GM12878 (cell line): Measurements from ENCODE around the gene NLGN3. TPM values are rescaled to one million over a fixed set of nuclear protein-coding genes. Genes with fewer than 3 reads are reported as not detected.

Source experiments
- ATAC-seq: fragments of 200-7000 bp; cut with Tn5 transposase; 3 replicates; pipeline ENCODE4 v1.9.1; 2020; ENCODE audit warnings: mild to moderate bottlenecking, moderate library complexity
- BruUV-seq: library from RNA; stranded (reverse); fragments of 400-500 nt; replicated peaks from 2 replicates; lab custom pipeline; 2021; lab: Mats Ljungman, UMichigan
- CTCF ChIA-PET: fragments of 300-600 bp; sonication (Branson Sonifier 250); formaldehyde crosslinking; extraction: SDS; loops from one replicate; lab custom pipeline; 2021; ENCODE audit warnings: inconsistent platforms; lab: Yijun Ruan, JAX
- POLR2A ChIA-PET: fragments of 350-600 bp; formaldehyde crosslinking; extraction: SDS; loops from one replicate; lab custom pipeline; 2021; ENCODE audit warnings: inconsistent platforms; lab: Charles Lee
- RAD21 ChIA-PET: fragments of 300-600 bp; sonication (Branson Sonifier 250); formaldehyde crosslinking; loops from one replicate; lab custom pipeline; 2023; ENCODE audit warnings: antibody characterized with exemption; ENCODE audit not compliant: unreplicated experiment; lab: Charles Lee
- SMC1A ChIA-PET: fragments of 300-600 bp; sonication (Branson Sonifier 250); formaldehyde crosslinking; loops from one replicate; lab custom pipeline; 2023; ENCODE audit not compliant: unreplicated experiment, uncharacterized antibody; lab: Charles Lee
- DNase-seq: peaks from one replicate; pipeline ENCODE4 v3.0.0-alpha.2; 2011; ENCODE audit warnings: low read depth, low spot score
- FAIRE-seq: peaks from 3 replicates; lab custom pipeline; 2011; peaks lifted over from hg19 to GRCh38; lab: Jason Lieb, UNC
- H2AFZ ChIP-seq: 2 replicates; pipeline ENCODE4 v1.6.0; 2011; ENCODE audit warnings: low read depth, low read length, control low read depth; ENCODE audit not compliant: control insufficient read depth
- H3K27ac ChIP-seq: 2 replicates; pipeline ENCODE4 v1.5.1; 2011; ENCODE audit warnings: control low read depth; ENCODE audit not compliant: control insufficient read depth, insufficient read depth
- H3K27me3 ChIP-seq, 2 experiments: replicated peaks in 1 of 2; 2 replicates each; pipeline versions ENCODE4 v1.6.0 to v1.6.1; 2011; ENCODE audit warnings: low read length in 1 of 2; ENCODE audit not compliant: control insufficient read depth in 2 of 2, insufficient read depth in 2 of 2
- H3K36me3 ChIP-seq, 2 experiments: 2 replicates each; pipeline ENCODE4 v1.5.1; 2011; ENCODE audit warnings: low read length in 1 of 2; ENCODE audit not compliant: control insufficient read depth in 2 of 2, insufficient read depth in 2 of 2
- H3K4me1 ChIP-seq: 2 replicates; pipeline ENCODE4 v1.6.1; 2011; ENCODE audit warnings: mild to moderate bottlenecking, low read length, moderate library complexity, mixed read lengths; ENCODE audit not compliant: control insufficient read depth, insufficient read depth
- H3K4me2 ChIP-seq: 2 replicates; pipeline ENCODE4 v1.6.0; 2011; ENCODE audit warnings: control low read depth; ENCODE audit not compliant: control insufficient read depth, insufficient read depth
- H3K4me3 ChIP-seq: fragments of 200-600 bp; sonication (generic); 2 replicates; pipeline ENCODE4 v1.5.1; 2016
- H3K79me2 ChIP-seq: 2 replicates; pipeline ENCODE4 v1.6.0; 2011; ENCODE audit warnings: low read length; ENCODE audit not compliant: control insufficient read depth, insufficient read depth
- H3K9ac ChIP-seq: 2 replicates; pipeline ENCODE4 v1.8.0; 2011; ENCODE audit warnings: low read length, control low read depth, mixed read lengths; ENCODE audit not compliant: control insufficient read depth, insufficient read depth
- H3K9me3 ChIP-seq: replicated peaks from 3 replicates; pipeline ENCODE4 v1.5.1; 2011; ENCODE audit warnings: mild to moderate bottlenecking, low read length; ENCODE audit not compliant: control insufficient read depth, insufficient read depth
- H4K20me1 ChIP-seq: 2 replicates; pipeline ENCODE4 v1.6.0; 2011; ENCODE audit not compliant: control insufficient read depth, insufficient read depth
- BMI1 ChIP-seq: fragments of 450-650 bp; IDR thresholded peaks from 2 replicates; pipeline ENCODE4 v1.6.1; 2016; ENCODE audit warnings: mild to moderate bottlenecking, moderate library complexity, borderline replicate concordance
- BRCA1 ChIP-seq: IDR thresholded peaks from 2 replicates; pipeline ENCODE4 v1.6.1; 2011; ENCODE audit warnings: low read depth, low read length, improper control_type of control experiment
- CBFB ChIP-seq: IDR thresholded peaks from 2 replicates; pipeline ENCODE4 v1.6.1; 2016; ENCODE audit warnings: antibody characterized with exemption, low read depth
- ETV6 ChIP-seq, 2 experiments: fragments of 450-650 bp in 1 of 2; IDR thresholded peaks in 1 of 2; conservative IDR thresholded peaks in 1 of 2; 2 replicates each; pipeline ENCODE4 v1.6.1; 2014; ENCODE audit warnings: antibody characterized with exemption in 1 of 2, borderline replicate concordance in 1 of 2, low read depth in 1 of 2, mild to moderate bottlenecking in 1 of 2, moderate library complexity in 1 of 2
- GATAD2B ChIP-seq: fragments of 450-650 bp; conservative IDR thresholded peaks from 2 replicates; pipeline ENCODE4 v1.6.1; 2017; ENCODE audit warnings: low read depth, mild to moderate bottlenecking, moderate library complexity
- HDAC6 ChIP-seq: fragments of 200-600 bp; sonication (generic); IDR thresholded peaks from one replicate; pipeline ENCODE4 v1.8.0; 2017; ENCODE audit warnings: antibody characterized with exemption; ENCODE audit not compliant: unreplicated experiment
- MTA2 ChIP-seq: fragments of 450-650 bp; IDR thresholded peaks from 2 replicates; pipeline ENCODE4 v1.6.1; 2016; ENCODE audit warnings: low read depth, mild to moderate bottlenecking, moderate library complexity
- NBN ChIP-seq: fragments of 450-650 bp; IDR thresholded peaks from 2 replicates; pipeline ENCODE4 v1.6.1; 2016
- PBX3 ChIP-seq: IDR thresholded peaks from 2 replicates; pipeline ENCODE4 v1.6.1; 2011; ENCODE audit warnings: mild to moderate bottlenecking, low read depth, low read length, moderate library complexity; ENCODE audit not compliant: insufficient replicate concordance
- POLR2AphosphoS2 ChIP-seq: IDR thresholded peaks from 2 replicates; pipeline ENCODE4 v1.6.1; 2011; ENCODE audit warnings: low read depth, mild to moderate bottlenecking, low read length, improper control_type of control experiment, moderate library complexity
- RCOR1 ChIP-seq: conservative IDR thresholded peaks from 2 replicates; pipeline ENCODE4 v1.6.1; 2012; ENCODE audit warnings: low read depth, low read length, improper control_type of control experiment
- SIN3A ChIP-seq: IDR thresholded peaks from 2 replicates; pipeline ENCODE4 v1.6.1; 2012; ENCODE audit warnings: low read depth, low read length, improper control_type of control experiment
- TCF7 ChIP-seq: IDR thresholded peaks from 2 replicates; pipeline ENCODE4 v1.6.1; 2014; ENCODE audit warnings: antibody characterized with exemption, borderline replicate concordance
- WGBS: methylation state at CpG from one replicate; pipeline ENCODE4 v1.1.6; 2016; ENCODE audit warnings: low lambda C conversion rate; ENCODE audit not compliant: insufficient replicate concordance, insufficient coverage; ENCODE audit errors: missing lambda C conversion rate; 5-methylcytosine and 5-hydroxymethylcytosine counted together
- in situ Hi-C: fragments of 300-500 bp; cut with MboI; formaldehyde crosslinking; loops from 9 replicates; pipeline ENCODE4 v1.14.3; 2018; ENCODE audit warnings: mixed read lengths
- intact Hi-C: fragments of 100-400 bp; cut with micrococcal nuclease; formaldehyde crosslinking; loops from one replicate; pipeline ENCODE4 v1.14.2; 2022; ENCODE audit not compliant: unreplicated experiment
- polyA plus RNA-seq, 11 experiments: library from polyadenylated mRNA; depleted of rRNA in 4 of 11; unstranded in 6 of 11; stranded (reverse) in 5 of 11; fragments of >200 nt; fragmentation: Nextera tagmentation in 4 of 11; fragmentation: Illumina TruSeq in 1 of 11; extraction: Ambion mirVana in 4 of 11; extraction: Trizol in 1 of 11; gene quantifications; 1 replicate in 1 of 11; 2 replicates in 10 of 11; pipeline versions ENCODE4 v1.2.1 to v1.2.3, GENCODE V29; 2011 to 2016; ENCODE audit warnings: inconsistent platforms in 2 of 11, missing spikeins in 2 of 11, low read depth in 1 of 11
- total RNA-seq, 4 experiments: library from RNA; depleted of rRNA in 3 of 4; stranded (reverse); fragments of >200 nt in 3 of 4; fragmentation: Illumina TruSeq in 1 of 4; extraction: Trizol in 1 of 4; gene quantifications; 2 replicates each; pipeline versions ENCODE4 v1.2.1 to v1.2.3, GENCODE V29; 2013 to 2021
- TF ChIP-seq, protein P1 (sequence below): IDR thresholded peaks from 2 replicates; pipeline ENCODE4 v1.6.1; 2011; ENCODE audit warnings: low read depth, mild to moderate bottlenecking, low read length, moderate library complexity, borderline replicate concordance; ENCODE audit errors: extremely low read depth

Gene NLGN3
- total and polyA plus RNA-seq, 10 of the 15 experiments (the other 5 are each of a cell fraction or from before 2014, with no cell fraction given): 0.07 to 0.73 (median 0.28) TPM

GRCh38 chrX:71166461-71166860 lies 21.8 kb downstream of the NLGN3 start:
- POLR2A ChIA-PET: no interaction called here
- 60% methylated on average over 6 of the region's 6 CpGs for WGBS
- CTCF ChIA-PET: interaction anchor here (1.2 kb wide), 1 partner anchor 12 kb away, joined by 3 read pairs; no protein-coding TSS in a partner anchor
- Histone ChIP-seq H3K36me3 (no peaks in the 10 kb centered on the region; a peak in 3 of 4 replicates), H3K9me3 (no peaks in the 10 kb centered on the region), H3K4me2 (no peak overlapping the region), H4K20me1 (no peaks in the 10 kb centered on the region), H3K4me1 (no peaks in the 10 kb centered on the region), H3K27me3 (no peaks in the 10 kb centered on the region), H3K9ac (no peak overlapping the region), H2AFZ (no peak overlapping the region), H3K27ac (no peak overlapping the region), H3K4me3 (no peak overlapping the region), H3K79me2 (no peaks in the 10 kb centered on the region)
- no TSS peak for BruUV-seq
- no peak for ATAC-seq
- TF ChIP-seq RCOR1 (no peak), SIN3A (no peak), TCF7 (no peak), BRCA1 (no peak), GATAD2B (no peak), MTA2 (no peak), HDAC6 (no peak), ETV6 (conservative IDR thresholded peaks at IDR 0.05 in 1 of 2, IDR thresholded peaks at IDR 0.05 in 1 of 2; ENCODE audit: borderline replicate concordance in 1 of 2, low read depth in 1 of 2) (no peak), POLR2AphosphoS2 (no peak), PBX3 (no peak), CBFB (no peak), BMI1 (no peak), NBN (no peak)
- TF ChIP-seq, protein P1, sequence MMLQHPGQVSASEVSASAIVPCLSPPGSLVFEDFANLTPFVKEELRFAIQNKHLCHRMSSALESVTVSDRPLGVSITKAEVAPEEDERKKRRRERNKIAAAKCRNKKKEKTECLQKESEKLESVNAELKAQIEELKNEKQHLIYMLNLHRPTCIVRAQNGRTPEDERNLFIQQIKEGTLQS: no peak
- RAD21 ChIA-PET: no interaction called here
- intact Hi-C loops: no loop called here
- in situ Hi-C loops: no loop called here
- DNase-seq: no peak
- SMC1A ChIA-PET: no interaction called here
- no peak for FAIRE-seq
